HCT116 (cell line): ENCODE results near the gene VANGL2. TPM values are rescaled to one million over a fixed set of nuclear protein-coding genes. Genes with fewer than 3 reads are reported as not detected.

ENCODE experiments used
- ATAC-seq: fragments of 200-7000 bp; cut with Tn5 transposase; 2 replicates; pipeline ENCODE4 v1.9.1; 2020; ENCODE audit warnings: mild to moderate bottlenecking, moderate library complexity
- BruUV-seq: library from RNA; stranded (reverse); fragments of 400-500 nt; replicated peaks from 2 replicates; lab custom pipeline; 2021; lab: Mats Ljungman, UMichigan
- CTCF ChIA-PET: fragments of 300-600 bp; sonication (Branson Sonifier 250); formaldehyde crosslinking; loops from one replicate; lab custom pipeline; 2021; ENCODE audit warnings: antibody characterized with exemption; lab: Charles Lee
- POLR2A ChIA-PET: fragments of 300-600, 350-600 bp; sonication (Branson Sonifier 250); formaldehyde crosslinking; loops from one replicate; lab custom pipeline; 2021; ENCODE audit warnings: antibody characterized with exemption; lab: Charles Lee
- RAD21 ChIA-PET, 2 experiments: fragments of 300-600 bp; sonication (Branson Sonifier 250); formaldehyde crosslinking; loops; one replicate each; lab custom pipeline; 2023; ENCODE audit warnings: low total read pairs in 2 of 2; ENCODE audit not compliant: uncharacterized antibody in 2 of 2, unreplicated experiment in 2 of 2, low non-redundant PET in 1 of 2; lab: Charles Lee
- DNase-seq: peaks from one replicate; pipeline ENCODE4 v3.0.0-alpha.2; 2010; ENCODE audit warnings: low read depth, low spot score
- H2AFZ ChIP-seq: fragments of 200-600 bp; shearing (Covaris generic), sonication (generic); 2 replicates; pipeline ENCODE4 v1.6.1; 2017; ENCODE audit warnings: low read depth, mixed run types, mixed read lengths, antibody characterized with exemption, low read length; ENCODE audit not compliant: poor library complexity, severe bottlenecking
- H3K27ac ChIP-seq: 2 replicates; pipeline ENCODE4 v1.5.1; 2012; ENCODE audit warnings: low read depth, low read length
- H3K27me3 ChIP-seq: fragments of 200-600 bp; sonication (generic); 2 replicates; pipeline ENCODE4 v1.6.1; 2016; ENCODE audit warnings: mixed run types, low read length, mixed read lengths; ENCODE audit not compliant: insufficient read depth
- H3K36me3 ChIP-seq, 2 experiments: fragments of 200-500 bp in 1 of 2; fragments of 200-600 bp in 1 of 2; sonication (Bioruptor generic) in 1 of 2; sonication (generic) in 1 of 2; 2 replicates each; pipeline versions ENCODE4 v1.5.1 to v1.6.1; 2014 to 2016; ENCODE audit warnings: low read length in 2 of 2, inconsistent platforms in 1 of 2, mixed read lengths in 1 of 2, mixed run types in 1 of 2; ENCODE audit not compliant: insufficient read depth in 2 of 2, control insufficient read depth in 1 of 2
- H3K4me1 ChIP-seq, 2 experiments: fragments of 200-600 bp in 1 of 2; sonication (generic) in 1 of 2; 2 replicates each; pipeline versions ENCODE4 v1.5.1 to v1.6.1; 2012 to 2017; ENCODE audit warnings: low read length in 2 of 2, inconsistent platforms in 1 of 2, mild to moderate bottlenecking in 1 of 2, mixed read lengths in 1 of 2, mixed run types in 1 of 2, moderate library complexity in 1 of 2; ENCODE audit not compliant: insufficient read depth in 2 of 2, control insufficient read depth in 1 of 2
- H3K4me2 ChIP-seq: fragments of 200-600 bp; sonication (generic); 2 replicates; pipeline ENCODE4 v1.6.1; 2017; ENCODE audit warnings: mixed run types, low read length, mixed read lengths
- H3K4me3 ChIP-seq, 2 experiments: fragments of 200-600 bp in 1 of 2; sonication (generic) in 1 of 2; replicated peaks in 1 of 2; 2 replicates each; pipeline ENCODE4 v1.5.1; 2011 to 2016; ENCODE audit warnings: low read length in 2 of 2, control low read depth in 1 of 2, low read depth in 1 of 2, mild to moderate bottlenecking in 1 of 2, mixed read lengths in 1 of 2, mixed run types in 1 of 2
- H3K79me2 ChIP-seq: fragments of 200-600 bp; sonication (generic); 2 replicates; pipeline ENCODE4 v1.6.1; 2017; ENCODE audit warnings: mild to moderate bottlenecking, mixed run types, low read length, moderate library complexity, mixed read lengths; ENCODE audit not compliant: insufficient read depth
- H3K9ac ChIP-seq: fragments of 200-600 bp; sonication (generic); 2 replicates; pipeline ENCODE4 v1.6.1; 2016; ENCODE audit warnings: low read length, mixed read lengths
- H3K9me2 ChIP-seq: fragments of 200-600 bp; sonication (generic), shearing (Covaris generic); 2 replicates; pipeline ENCODE4 v1.6.1; 2017; ENCODE audit warnings: mixed run types, mild to moderate bottlenecking, moderate library complexity; ENCODE audit not compliant: insufficient read depth
- H3K9me3 ChIP-seq, 2 experiments: fragments of 200-500 bp in 1 of 2; fragments of 200-600 bp in 1 of 2; sonication (Bioruptor generic) in 1 of 2; sonication (generic) in 1 of 2; 2 replicates each; pipeline ENCODE4 v1.6.1; 2014 to 2017; ENCODE audit warnings: low read length in 2 of 2, mixed read lengths in 2 of 2, inconsistent platforms in 1 of 2, low read depth in 1 of 2, mild to moderate bottlenecking in 1 of 2, mixed run types in 1 of 2, moderate library complexity in 1 of 2; ENCODE audit not compliant: control insufficient read depth in 1 of 2, insufficient read depth in 1 of 2
- H4K20me1 ChIP-seq: fragments of 200-600 bp; sonication (generic), shearing (Covaris generic); 2 replicates; pipeline ENCODE4 v1.6.1; 2017; ENCODE audit warnings: mixed run types, mild to moderate bottlenecking, moderate library complexity; ENCODE audit not compliant: insufficient read depth
- CBX3 ChIP-seq: IDR thresholded peaks from 2 replicates; pipeline ENCODE4 v1.6.1; 2012; ENCODE audit warnings: low read depth
- CEBPB ChIP-seq: IDR thresholded peaks from 2 replicates; pipeline ENCODE4 v1.6.1; 2012; ENCODE audit warnings: low read depth
- EZH2 ChIP-seq: fragments of 200-600 bp; sonication (generic); IDR thresholded peaks from 2 replicates; pipeline ENCODE4 v1.6.1; 2017; ENCODE audit warnings: antibody characterized with exemption, mixed run types
- FOSL1 ChIP-seq: IDR thresholded peaks from 2 replicates; pipeline ENCODE4 v1.6.1; 2012; ENCODE audit warnings: low read depth
- JUND ChIP-seq: IDR thresholded peaks from 2 replicates; pipeline ENCODE4 v1.6.1; 2012
- RAD21 ChIP-seq: IDR thresholded peaks from 2 replicates; pipeline ENCODE4 v1.6.1; 2012; ENCODE audit warnings: low read depth, mild to moderate bottlenecking
- SRF ChIP-seq: IDR thresholded peaks from 2 replicates; pipeline ENCODE4 v1.6.1; 2012; ENCODE audit warnings: low read depth
- YY1 ChIP-seq: IDR thresholded peaks from 2 replicates; pipeline ENCODE4 v1.6.1; 2011; ENCODE audit warnings: low read length, low read depth, moderate library complexity, mild to moderate bottlenecking; ENCODE audit not compliant: insufficient replicate concordance; ENCODE audit errors: extremely low read depth
- intact Hi-C: fragments of 100-400 bp; cut with micrococcal nuclease; formaldehyde crosslinking; loops from 2 replicates; pipeline ENCODE4 v1.10.0; 2022
- total RNA-seq: library from RNA; stranded (reverse); gene quantifications from one replicate; pipeline ENCODE4 v1.2.1, GENCODE V29; 2021; ENCODE audit not compliant: unreplicated experiment
- TF ChIP-seq, protein P1 (sequence below): IDR thresholded peaks from 2 replicates; pipeline ENCODE4 v1.6.1; 2012; ENCODE audit warnings: low read depth
- TF ChIP-seq, protein P2 (sequence below): IDR thresholded peaks from 2 replicates; pipeline ENCODE4 v1.6.1; 2012
- TF ChIP-seq, protein P3 (sequence below): IDR thresholded peaks from 2 replicates; pipeline ENCODE4 v1.6.1; 2012

Gene VANGL2
- total RNA-seq, 1 experiment from 2014 or later, result 1.1 TPM

DNA sequence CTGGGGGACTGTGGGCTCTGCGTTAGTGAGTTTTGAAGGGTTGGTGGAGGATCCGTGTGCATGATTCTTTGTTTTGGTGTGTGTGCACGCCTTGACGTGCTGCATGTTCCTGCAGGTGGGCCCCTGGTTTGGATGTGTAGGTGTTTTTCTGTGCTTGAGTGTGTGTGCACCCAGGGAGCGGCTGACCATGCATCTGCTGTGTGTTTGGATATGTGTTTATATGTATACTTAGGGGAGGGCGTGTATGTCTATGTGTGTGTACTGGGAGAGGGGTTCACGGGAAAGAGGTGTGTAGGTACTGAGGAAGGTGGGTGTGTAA, 1.1 kb downstream of the VANGL2 start:
- TF ChIP-seq RAD21 (no peak), YY1 (no peak), SRF (no peak), CEBPB (no peak), FOSL1 (no peak), CBX3 (no peak), JUND (no peak), EZH2 (no peak)
- TF ChIP-seq, protein P1, sequence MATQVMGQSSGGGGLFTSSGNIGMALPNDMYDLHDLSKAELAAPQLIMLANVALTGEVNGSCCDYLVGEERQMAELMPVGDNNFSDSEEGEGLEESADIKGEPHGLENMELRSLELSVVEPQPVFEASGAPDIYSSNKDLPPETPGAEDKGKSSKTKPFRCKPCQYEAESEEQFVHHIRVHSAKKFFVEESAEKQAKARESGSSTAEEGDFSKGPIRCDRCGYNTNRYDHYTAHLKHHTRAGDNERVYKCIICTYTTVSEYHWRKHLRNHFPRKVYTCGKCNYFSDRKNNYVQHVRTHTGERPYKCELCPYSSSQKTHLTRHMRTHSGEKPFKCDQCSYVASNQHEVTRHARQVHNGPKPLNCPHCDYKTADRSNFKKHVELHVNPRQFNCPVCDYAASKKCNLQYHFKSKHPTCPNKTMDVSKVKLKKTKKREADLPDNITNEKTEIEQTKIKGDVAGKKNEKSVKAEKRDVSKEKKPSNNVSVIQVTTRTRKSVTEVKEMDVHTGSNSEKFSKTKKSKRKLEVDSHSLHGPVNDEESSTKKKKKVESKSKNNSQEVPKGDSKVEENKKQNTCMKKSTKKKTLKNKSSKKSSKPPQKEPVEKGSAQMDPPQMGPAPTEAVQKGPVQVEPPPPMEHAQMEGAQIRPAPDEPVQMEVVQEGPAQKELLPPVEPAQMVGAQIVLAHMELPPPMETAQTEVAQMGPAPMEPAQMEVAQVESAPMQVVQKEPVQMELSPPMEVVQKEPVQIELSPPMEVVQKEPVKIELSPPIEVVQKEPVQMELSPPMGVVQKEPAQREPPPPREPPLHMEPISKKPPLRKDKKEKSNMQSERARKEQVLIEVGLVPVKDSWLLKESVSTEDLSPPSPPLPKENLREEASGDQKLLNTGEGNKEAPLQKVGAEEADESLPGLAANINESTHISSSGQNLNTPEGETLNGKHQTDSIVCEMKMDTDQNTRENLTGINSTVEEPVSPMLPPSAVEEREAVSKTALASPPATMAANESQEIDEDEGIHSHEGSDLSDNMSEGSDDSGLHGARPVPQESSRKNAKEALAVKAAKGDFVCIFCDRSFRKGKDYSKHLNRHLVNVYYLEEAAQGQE, result no peak
- TF ChIP-seq, protein P2, sequence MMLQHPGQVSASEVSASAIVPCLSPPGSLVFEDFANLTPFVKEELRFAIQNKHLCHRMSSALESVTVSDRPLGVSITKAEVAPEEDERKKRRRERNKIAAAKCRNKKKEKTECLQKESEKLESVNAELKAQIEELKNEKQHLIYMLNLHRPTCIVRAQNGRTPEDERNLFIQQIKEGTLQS, result no peak
- TF ChIP-seq, protein P3, sequence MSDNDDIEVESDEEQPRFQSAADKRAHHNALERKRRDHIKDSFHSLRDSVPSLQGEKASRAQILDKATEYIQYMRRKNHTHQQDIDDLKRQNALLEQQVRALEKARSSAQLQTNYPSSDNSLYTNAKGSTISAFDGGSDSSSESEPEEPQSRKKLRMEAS, result no peak
- no peak overlapping the region for H3K4me2 ChIP-seq
- ATAC-seq (no peak), DNase-seq (no peak)
- no peaks in the 10 kb centered on the region for H4K20me1 ChIP-seq
- BruUV-seq, result no TSS peak
- H3K79me2 ChIP-seq, result no peaks in the 10 kb centered on the region
- H3K9ac ChIP-seq, result no peak overlapping the region
- no peaks in the 10 kb centered on the region for H3K27me3 ChIP-seq
- intact Hi-C loops, result no loop called here
- no peaks in the 10 kb centered on the region for H3K9me2 ChIP-seq
- no peaks in the 10 kb centered on the region for H3K9me3 ChIP-seq
- no peak overlapping the region for H2AFZ ChIP-seq
- no peak overlapping the region for H3K27ac ChIP-seq
- H3K4me1 ChIP-seq, result peaks cover 0 to 15% of the 10 kb centered on the region in 2 experiments; a peak in 2 of 4 replicates
- H3K4me3 ChIP-seq, result no peak overlapping the region
- no peaks in the 10 kb centered on the region for H3K36me3 ChIP-seq
- RAD21 ChIA-PET, result no interaction called here
- CTCF ChIA-PET, result no interaction called here
- POLR2A ChIA-PET, result no interaction called here
